Measurements from ENCODE around the gene SLC18A3.

SLC18A3 gene

GRCh38 chr10:49610114-49610457 is at the start of gene SLC18A3:
Gene SLC18A3, plus strand, starts transcription at chr10:49610310. Its CDS starts 431 bp downstream, at chr10:49610741.
- DNase-seq = no peak

DNA sequence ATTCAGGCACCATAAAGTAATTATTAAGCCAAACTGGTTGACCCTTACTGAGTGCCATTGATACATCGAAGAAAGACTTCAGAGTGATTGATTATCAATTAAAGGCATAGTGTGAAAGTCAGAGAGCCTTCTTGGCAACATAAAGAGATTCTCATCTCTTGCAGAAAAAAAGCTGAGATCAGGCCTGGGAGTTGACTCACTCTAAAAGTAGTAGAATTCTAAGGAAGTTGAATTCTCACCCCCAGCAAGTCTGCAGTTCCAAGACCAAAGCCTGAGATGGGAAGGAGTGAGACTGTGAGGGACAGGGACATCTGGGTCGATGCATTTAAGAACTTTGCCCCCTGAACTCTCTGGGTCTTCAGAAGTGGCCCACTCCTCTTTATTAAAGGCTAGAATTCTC is 49.6 kb upstream of the SLC18A3 start:
- DNase-seq = no peak

- no peak for DNase-seq
Measured at GRCh38 chr10:49562893-49563292, 47.2 kb upstream of the SLC18A3 start.

- no peak for DNase-seq
Measured at GRCh38 chr10:49564461-49565009, 45.6 kb upstream of the SLC18A3 start.

GRCh38 chr10:49567810-49568209 is 42.3 kb upstream of the SLC18A3 start:
- DNase-seq = no peak

DNA sequence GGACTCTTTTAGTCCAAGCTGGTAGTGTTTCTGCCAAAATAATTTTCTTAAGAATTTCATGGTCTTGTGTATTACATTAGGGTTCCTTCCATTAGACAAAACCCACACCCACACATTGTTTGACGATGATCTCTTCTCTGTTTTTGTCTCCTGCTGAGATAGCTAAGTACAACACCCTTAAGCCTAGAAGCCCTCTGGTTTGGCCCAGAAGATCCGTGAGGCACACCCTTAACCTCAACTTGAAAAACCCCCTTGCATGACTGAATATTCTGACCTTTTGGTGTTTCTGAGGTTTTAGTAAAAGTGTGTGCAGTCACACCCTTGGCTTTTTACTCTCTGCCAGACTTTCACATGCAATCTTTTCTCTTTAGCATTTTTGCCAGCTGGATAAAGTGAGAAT is 41.9 kb upstream of the SLC18A3 start:
- no peak for DNase-seq

- no peak for DNase-seq
Measured at GRCh38 chr10:49569031-49569631, 41.0 kb upstream of the SLC18A3 start.

- DNase-seq = no peak
Measured at GRCh38 chr10:49571388-49571787, 38.7 kb upstream of the SLC18A3 start.

DNA sequence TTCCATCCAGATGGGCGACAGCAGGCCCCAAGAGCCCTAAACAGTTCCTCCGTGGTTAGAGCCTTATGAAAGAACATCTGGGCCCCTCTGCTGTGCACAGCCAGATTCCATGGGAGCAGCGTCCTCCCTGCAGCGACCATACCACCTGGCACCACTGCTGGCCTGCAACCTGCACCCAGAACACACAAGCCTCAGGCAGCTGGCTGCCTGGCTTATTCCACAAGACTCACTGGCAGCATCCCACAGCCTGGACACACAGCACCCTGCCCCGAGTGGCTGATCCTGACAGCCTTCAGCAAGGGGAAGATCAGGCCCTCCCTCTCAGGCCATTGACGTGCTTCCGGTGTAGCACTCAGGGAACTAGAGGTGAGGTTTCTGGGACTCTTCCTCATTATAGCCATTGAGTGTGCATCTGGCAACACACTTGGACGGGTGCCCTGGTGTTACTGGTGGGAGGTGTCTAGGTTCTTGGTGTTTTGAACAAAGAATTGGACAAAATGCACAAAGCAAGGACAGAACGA is 37.5 kb upstream of the SLC18A3 start:
- DNase-seq = no peak

DNA sequence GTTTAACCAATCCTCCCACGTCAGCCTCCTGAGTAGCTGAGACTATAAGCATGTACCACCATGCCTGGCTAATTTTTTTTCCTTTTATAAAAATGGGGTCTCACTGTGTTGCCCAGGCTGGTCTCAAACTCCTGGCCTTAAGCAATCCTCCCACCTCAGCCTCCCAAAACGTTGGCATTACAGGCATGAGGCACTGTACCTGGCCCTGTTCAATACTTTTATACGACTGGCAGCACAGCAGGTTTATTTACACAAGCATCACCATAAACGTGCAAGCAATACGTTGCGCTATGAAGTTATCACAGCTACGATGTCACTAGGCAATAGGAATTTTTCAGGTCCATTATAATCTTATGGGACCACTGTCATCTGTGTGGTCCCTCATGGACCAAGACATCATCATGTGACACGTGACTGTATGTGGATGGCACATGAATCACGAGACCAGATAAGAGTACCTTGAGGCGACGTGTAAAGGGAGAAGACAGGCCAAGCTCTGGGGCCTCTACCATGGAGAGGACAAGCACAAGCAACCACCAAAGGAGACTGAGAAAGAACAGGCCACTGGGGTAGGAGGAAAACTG is 34.5 kb upstream of the SLC18A3 start:
- DNase-seq = no peak

DNA sequence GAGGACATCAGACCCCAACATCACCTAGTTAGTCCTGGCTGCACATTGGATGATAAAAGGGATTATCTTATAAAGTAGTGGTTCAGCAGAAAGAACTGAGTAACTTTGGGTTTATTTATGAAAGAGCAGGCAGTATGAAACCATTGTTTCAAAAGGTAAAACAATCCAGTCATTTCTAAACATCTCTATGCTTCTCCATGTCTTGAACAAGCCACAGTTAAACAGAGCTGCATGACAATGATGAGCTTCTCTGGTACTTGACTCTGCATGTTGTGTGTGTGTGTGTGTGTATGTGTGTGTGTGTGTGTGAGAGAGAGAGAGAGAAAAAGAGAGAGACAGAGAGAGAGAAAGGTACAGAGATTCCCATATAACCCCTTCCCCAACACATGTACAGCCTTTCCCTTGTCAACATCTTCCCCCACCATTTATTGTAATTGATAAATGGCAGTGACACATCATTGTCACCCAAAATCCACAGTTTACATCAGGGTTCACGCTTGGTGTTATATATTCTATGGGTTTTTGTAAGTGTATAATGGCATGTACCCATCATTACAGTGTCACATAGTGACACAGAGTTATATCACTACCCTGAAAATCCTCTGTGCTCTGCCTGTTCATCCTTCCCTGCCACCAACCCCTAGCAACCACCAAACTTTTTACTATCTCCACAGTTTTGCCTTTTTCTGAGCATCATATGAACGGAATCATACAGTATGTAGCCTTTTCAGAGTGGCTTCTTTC is 32.8 kb upstream of the SLC18A3 start:
- DNase-seq = no peak

- no peak for DNase-seq
Measured at GRCh38 chr10:49578392-49578791, 31.7 kb upstream of the SLC18A3 start.

GRCh38 chr10:49579621-49580020 is 30.5 kb upstream of the SLC18A3 start:
- no peak for DNase-seq

DNA sequence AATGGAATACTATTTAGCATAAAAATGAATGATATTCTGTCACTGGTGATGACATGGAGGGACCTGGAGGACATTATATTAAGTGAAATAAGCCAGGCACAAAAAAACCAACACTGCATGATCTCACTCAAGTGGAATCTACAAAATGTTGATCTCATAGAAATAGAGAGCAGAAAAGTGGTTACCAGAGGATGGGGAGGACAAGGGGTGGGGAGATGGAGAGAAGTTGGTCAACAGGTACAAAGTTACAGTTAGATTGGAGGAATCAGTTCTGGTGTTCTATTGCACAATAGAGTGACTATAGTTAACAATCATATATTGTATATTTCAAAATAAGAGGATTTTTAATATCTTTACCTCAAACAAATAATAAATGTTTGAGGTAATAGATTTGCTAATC is 24.7 kb upstream of the SLC18A3 start:
- no peak for DNase-seq

DNA sequence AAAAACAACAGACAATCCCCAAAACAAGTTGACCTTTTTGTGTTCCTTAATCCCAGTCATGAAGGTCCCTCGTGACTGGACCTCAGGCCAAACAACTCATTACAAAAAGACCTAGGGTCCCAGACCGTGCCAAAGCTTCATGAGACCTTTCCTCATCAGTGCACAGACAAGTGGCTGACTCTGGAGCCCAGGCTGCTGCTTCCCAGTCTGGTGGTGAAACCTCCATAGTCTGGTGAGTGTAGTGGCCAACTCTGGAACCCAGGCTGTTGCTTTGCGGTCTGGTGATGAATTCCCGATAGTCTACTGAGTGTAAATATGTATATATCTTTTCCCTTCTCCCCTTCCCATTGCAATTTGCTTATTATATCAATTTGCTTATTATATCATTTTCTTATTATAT is 22.1 kb upstream of the SLC18A3 start:
- DNase-seq = no peak

GRCh38 chr10:49592726-49593563 is 17.2 kb upstream of the SLC18A3 start:
- DNase-seq = peak; percentile 73

DNA sequence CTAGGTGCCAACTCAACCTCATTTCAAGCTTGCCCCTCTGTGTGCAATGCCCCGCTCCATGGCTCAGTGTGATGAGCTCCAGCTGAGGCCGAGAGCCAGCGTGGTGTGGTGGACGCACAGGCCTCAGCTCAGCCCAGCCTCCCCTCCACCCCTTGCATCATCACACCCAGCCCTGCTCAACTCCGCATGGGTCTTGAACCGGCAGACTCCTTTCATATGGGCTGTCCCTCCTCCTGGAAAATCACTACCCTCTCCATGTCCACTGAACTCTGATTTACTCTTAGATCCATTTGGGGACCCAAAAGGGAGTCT is 16.6 kb upstream of the SLC18A3 start:
- no peak for DNase-seq

DNA sequence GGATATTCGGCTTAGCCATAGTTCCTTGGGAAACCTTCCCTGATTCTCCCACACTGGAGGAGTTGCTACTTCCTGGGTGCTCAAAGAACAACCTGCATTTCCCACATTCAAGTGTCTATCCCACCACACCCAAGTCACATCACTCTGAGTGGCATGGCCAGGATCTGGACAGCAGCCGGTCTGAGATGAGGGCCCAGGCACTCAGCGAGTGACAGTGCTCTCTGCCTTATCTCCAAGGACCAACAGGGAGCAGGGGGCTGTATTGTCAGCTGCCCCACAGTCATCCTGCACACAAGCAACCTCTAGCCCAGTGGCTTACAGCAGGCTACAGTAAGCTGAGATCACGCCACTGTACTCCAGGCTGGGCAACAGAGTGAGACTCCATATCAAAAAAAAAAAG is 16.1 kb upstream of the SLC18A3 start:
- DNase-seq = no peak

- DNase-seq = peak; percentile 55
Measured at GRCh38 chr10:49594594-49594993, 15.5 kb upstream of the SLC18A3 start.

GRCh38 chr10:49595003-49595712 is 15.0 kb upstream of the SLC18A3 start:
- DNase-seq = no peak

GRCh38 chr10:49595713-49596492 is 14.2 kb upstream of the SLC18A3 start:
- DNase-seq = no peak

DNA sequence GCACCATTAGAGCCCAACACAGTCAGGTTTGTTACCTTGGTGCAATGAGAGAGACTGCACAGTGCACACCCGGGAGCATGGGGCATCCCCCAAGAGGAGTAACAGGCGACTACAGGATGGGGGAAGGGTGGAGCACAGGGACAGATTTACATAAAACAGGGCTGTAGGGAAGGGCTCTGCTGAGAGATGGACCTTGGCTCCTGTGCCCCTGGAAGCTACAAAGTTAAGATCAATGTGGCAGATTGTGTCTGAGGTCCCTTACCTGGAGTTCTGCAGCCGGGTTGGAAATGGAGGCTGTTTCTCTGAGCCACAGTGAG is 13.7 kb upstream of the SLC18A3 start:
- no peak for DNase-seq

Data from stimulated activated CD4-positive, alpha-beta T cell treated with anti-CD3 and anti-CD28 coated beads, Interleukin-15, amount 100 ng/mL, for 24 hours (primary cell).